Epithelial cell of proximal tubule (primary cell): ENCODE measurements around the gene ATL3. TPM values are rescaled to one million over a fixed set of nuclear protein-coding genes. Genes with fewer than 3 reads are reported as not detected.
"Not testable (repeated sequence)": the region's sequence is repeated elsewhere in the genome, so short reads cannot be mapped to it uniquely, and the experiment has no call there.

Source experiments
- DNase-seq: peaks from one replicate; pipeline ENCODE4 v3.0.0-alpha.2; 2011; ENCODE audit warnings: low read depth
- H3K4me3 ChIP-seq: 2 replicates; pipeline ENCODE4 v1.5.1; 2011; ENCODE audit warnings: low read depth, mild to moderate bottlenecking, low read length
- total RNA-seq: library from RNA; depleted of rRNA; stranded (reverse); fragments of >200 nt; gene quantifications from 2 replicates; pipeline ENCODE4 v1.2.3, GENCODE V29; 2015
- TF ChIP-seq, protein P1 (sequence below): conservative IDR thresholded peaks from 2 replicates; pipeline ENCODE4 v1.5.1; 2012; ENCODE audit warnings: low read depth, mild to moderate bottlenecking, low read length

The ATL3 gene
- total RNA-seq, 1 donor from 2014 or later = 32.3 TPM

DNA sequence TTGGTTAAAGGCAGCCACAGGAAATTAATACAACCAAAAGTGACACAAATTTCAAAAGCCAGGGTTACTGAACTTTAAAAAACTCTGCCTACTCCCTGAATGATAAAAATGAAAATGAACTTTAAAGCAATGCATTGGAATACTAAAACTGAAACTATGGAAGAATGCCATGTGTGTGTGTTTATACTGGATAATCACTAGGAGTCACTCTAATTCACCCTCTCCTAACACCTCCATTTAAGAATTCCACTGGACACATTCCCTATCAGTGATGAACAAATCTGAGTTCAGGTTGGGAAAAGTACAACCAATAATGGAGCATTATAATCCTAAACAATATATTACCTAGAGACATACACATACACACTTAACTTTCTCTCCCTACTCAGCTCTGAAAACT, 29.4 kb downstream of the ATL3 start:
- no peak overlapping the region for H3K4me3 ChIP-seq
- TF ChIP-seq, protein P1, sequence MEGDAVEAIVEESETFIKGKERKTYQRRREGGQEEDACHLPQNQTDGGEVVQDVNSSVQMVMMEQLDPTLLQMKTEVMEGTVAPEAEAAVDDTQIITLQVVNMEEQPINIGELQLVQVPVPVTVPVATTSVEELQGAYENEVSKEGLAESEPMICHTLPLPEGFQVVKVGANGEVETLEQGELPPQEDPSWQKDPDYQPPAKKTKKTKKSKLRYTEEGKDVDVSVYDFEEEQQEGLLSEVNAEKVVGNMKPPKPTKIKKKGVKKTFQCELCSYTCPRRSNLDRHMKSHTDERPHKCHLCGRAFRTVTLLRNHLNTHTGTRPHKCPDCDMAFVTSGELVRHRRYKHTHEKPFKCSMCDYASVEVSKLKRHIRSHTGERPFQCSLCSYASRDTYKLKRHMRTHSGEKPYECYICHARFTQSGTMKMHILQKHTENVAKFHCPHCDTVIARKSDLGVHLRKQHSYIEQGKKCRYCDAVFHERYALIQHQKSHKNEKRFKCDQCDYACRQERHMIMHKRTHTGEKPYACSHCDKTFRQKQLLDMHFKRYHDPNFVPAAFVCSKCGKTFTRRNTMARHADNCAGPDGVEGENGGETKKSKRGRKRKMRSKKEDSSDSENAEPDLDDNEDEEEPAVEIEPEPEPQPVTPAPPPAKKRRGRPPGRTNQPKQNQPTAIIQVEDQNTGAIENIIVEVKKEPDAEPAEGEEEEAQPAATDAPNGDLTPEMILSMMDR = peak; percentile 28
- DNase-seq = no peak

DNA sequence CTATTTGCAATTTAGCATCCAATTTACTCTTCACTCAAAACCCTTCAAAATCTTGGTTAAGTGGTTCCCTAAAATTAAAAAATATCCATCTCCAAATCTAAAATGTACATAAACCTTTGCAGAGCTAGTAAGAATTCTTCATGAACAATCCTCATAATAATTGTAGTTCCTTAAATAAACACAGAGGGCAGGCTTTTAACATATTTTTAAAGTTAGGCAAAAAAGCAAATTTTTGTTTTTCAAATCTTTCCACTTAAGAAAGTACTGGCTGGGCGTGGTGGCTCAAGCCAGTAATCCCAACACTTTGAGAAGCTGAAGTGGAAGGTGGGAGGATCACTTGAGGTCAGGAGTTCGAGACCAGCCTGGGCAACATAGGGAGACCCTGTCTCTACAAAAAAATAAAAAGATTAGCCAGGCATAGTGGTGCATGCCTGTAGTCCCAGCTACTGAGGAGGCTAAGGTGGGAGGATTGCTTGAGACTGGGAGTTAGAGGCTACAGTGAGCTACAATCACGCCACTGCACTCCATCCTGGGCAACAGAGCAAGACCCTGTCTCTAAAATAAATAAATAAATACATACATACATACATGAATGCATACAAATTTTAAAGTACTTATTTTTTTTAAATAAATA, 31.9 kb downstream of the ATL3 start:
- DNase-seq = no peak
- no peak overlapping the region for H3K4me3 ChIP-seq
- TF ChIP-seq, protein P1 = peak; percentile 27

DNA sequence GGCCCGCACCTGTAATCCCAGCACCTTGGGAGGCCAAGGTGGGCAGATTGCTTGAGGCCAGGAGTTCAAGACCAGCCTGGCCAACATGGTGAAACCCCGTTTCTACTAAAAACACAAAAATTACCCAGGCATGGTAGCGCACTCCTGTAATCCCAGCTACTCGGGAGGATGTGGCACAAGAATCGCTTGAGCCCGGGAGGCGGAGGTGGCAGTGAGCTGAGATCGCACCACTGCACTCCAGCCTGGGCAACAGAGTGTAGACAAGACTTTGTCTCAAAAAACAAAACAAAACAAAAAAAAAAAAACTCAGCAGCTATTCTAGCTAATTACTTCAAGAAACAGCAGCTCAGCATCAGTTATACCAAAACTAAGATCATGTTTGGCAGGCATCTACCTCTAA, 32.7 kb downstream of the ATL3 start:
- not testable (repeated sequence) for H3K4me3 ChIP-seq, DNase-seq

- TF ChIP-seq, protein P1 = peak; percentile 94
- DNase-seq = no peak
- H3K4me3 ChIP-seq = no peak overlapping the region
Measured at GRCh38 chr11:63635762-63636465, 35.3 kb downstream of the ATL3 start.

- TF ChIP-seq, protein P1 = no peak
- DNase-seq = no peak
- no peak overlapping the region for H3K4me3 ChIP-seq
Measured at GRCh38 chr11:63629426-63629825, 41.8 kb downstream of the ATL3 start.

- H3K4me3 ChIP-seq = no peak overlapping the region
- TF ChIP-seq, protein P1 = no peak
- DNase-seq = no peak
Measured at GRCh38 chr11:63623513-63624140, 47.5 kb downstream of the ATL3 start.

- H3K4me3 ChIP-seq = no peak overlapping the region
- TF ChIP-seq, protein P1 = no peak
- peak; percentile 56 for DNase-seq
Measured at GRCh38 chr11:63622323-63622722, 48.9 kb downstream of the ATL3 start.
